ACC112 (cell line): ENCODE results near the gene MVK.
A peak's percentile ranks its signal among the peaks of the same experiment; 100 is the strongest.

Experiments used
- H2AFZ ChIP-seq: fragments of 200-600 bp; sonication (generic); one replicate; pipeline ENCODE4 v1.6.0; 2017; ENCODE audit warnings: antibody characterized with exemption, low read length; ENCODE audit not compliant: unreplicated experiment
- H3K27ac ChIP-seq: fragments of 200-600 bp; sonication (generic); 2 replicates; pipeline ENCODE4 v1.5.1; 2014; ENCODE audit warnings: low read depth, mild to moderate bottlenecking, antibody characterized with exemption, low read length, moderate library complexity
- H3K27me3 ChIP-seq: fragments of 200-600 bp; sonication (generic); 2 replicates; pipeline ENCODE4 v1.6.1; 2014; ENCODE audit warnings: mild to moderate bottlenecking, antibody characterized with exemption, low read length, moderate library complexity, mixed read lengths; ENCODE audit not compliant: insufficient read depth
- H3K36me3 ChIP-seq: fragments of 200-600 bp; sonication (generic); 2 replicates; pipeline ENCODE4 v1.6.1; 2016; ENCODE audit warnings: mild to moderate bottlenecking, antibody characterized with exemption, low read length, moderate library complexity, mixed read lengths; ENCODE audit not compliant: insufficient read depth
- H3K4me1 ChIP-seq: fragments of 200-600 bp; sonication (generic); one replicate; pipeline ENCODE4 v1.6.1; 2016; ENCODE audit warnings: low read length, mixed read lengths; ENCODE audit not compliant: insufficient read depth, unreplicated experiment, control insufficient read depth
- H3K4me3 ChIP-seq: fragments of 200-600 bp; sonication (generic); 2 replicates; pipeline ENCODE4 v1.5.1; 2014; ENCODE audit warnings: mild to moderate bottlenecking, low read depth, low read length
- H3K79me2 ChIP-seq: fragments of 200-600 bp; sonication (generic); one replicate; pipeline ENCODE4 v1.6.0; 2016; ENCODE audit warnings: low read length; ENCODE audit not compliant: control insufficient read depth, unreplicated experiment, insufficient read depth

MVK gene

GRCh38 chr12:109563291-109564284, 10.0 kb upstream of the MVK start:
- Histone ChIP-seq H3K27me3 (no peaks in the 10 kb centered on the region), H3K36me3 (peaks cover 14% of the 10 kb centered on the region)

GRCh38 chr12:109566424-109566823, 7.2 kb upstream of the MVK start:
- Histone ChIP-seq H3K27me3 (no peaks in the 10 kb centered on the region), H2AFZ (no peak overlapping the region), H3K27ac (no peak overlapping the region), H3K4me3 (no peak overlapping the region), H3K4me1 (no peaks in the 10 kb centered on the region), H3K79me2 (no peaks in the 10 kb centered on the region), H3K36me3 (peaks cover 14% of the 10 kb centered on the region)

More at GRCh38 chr12:109563291-109564284, 10.0 kb upstream of the MVK start:
- H2AFZ ChIP-seq: no peak overlapping the region
- no peaks in the 10 kb centered on the region for H3K79me2 ChIP-seq
- no peak overlapping the region for H3K27ac ChIP-seq
- H3K4me3 ChIP-seq: no peak overlapping the region
- no peaks in the 10 kb centered on the region for H3K4me1 ChIP-seq

- Histone ChIP-seq H2AFZ (no peak overlapping the region), H3K27me3 (no peaks in the 10 kb centered on the region), H3K4me1 (no peaks in the 10 kb centered on the region), H3K27ac (no peak overlapping the region), H3K36me3 (peaks cover 6% of the 10 kb centered on the region; the same call in 1 of the 2 replicates), H3K79me2 (no peaks in the 10 kb centered on the region), H3K4me3 (no peak overlapping the region)
Measured at GRCh38 chr12:109567296-109567695, 6.3 kb upstream of the MVK start.

- Histone ChIP-seq H3K36me3 (peaks cover 6% of the 10 kb centered on the region; the same call in 1 of the 2 replicates), H2AFZ (no peak overlapping the region), H3K27ac (no peak overlapping the region), H3K4me3 (no peak overlapping the region), H3K4me1 (no peaks in the 10 kb centered on the region), H3K27me3 (no peaks in the 10 kb centered on the region), H3K79me2 (no peaks in the 10 kb centered on the region)
Measured at GRCh38 chr12:109567967-109568366, 5.6 kb upstream of the MVK start.

- Histone ChIP-seq H3K36me3 (0 out of 2 replicates have a peak, but pooled peaks cover 3% of the 10 kb centered on the region), H3K27ac (no peak overlapping the region), H3K27me3 (no peaks in the 10 kb centered on the region), H3K79me2 (no peaks in the 10 kb centered on the region), H3K4me1 (no peaks in the 10 kb centered on the region), H2AFZ (no peak overlapping the region), H3K4me3 (no peak overlapping the region)
Measured at GRCh38 chr12:109568486-109568885, 5.1 kb upstream of the MVK start.

- Histone ChIP-seq H3K27ac (no peak overlapping the region), H3K4me3 (peak overlapping the region; percentile 88; the same call in 1 of the 2 replicates), H3K4me1 (peaks cover 6% of the 10 kb centered on the region), H2AFZ (no peak overlapping the region), H3K36me3 (no peaks in the 10 kb centered on the region), H3K79me2 (peaks cover 4% of the 10 kb centered on the region), H3K27me3 (no peaks in the 10 kb centered on the region)
Measured at GRCh38 chr12:109571773-109572505, 1.7 kb upstream of the MVK start.

GRCh38 chr12:109572506-109572845, 1.1 kb upstream of the MVK start:
- Histone ChIP-seq H3K27me3 (no peaks in the 10 kb centered on the region), H3K79me2 (peaks cover 4% of the 10 kb centered on the region), H3K36me3 (no peaks in the 10 kb centered on the region), H3K4me1 (peaks cover 6% of the 10 kb centered on the region), H3K27ac (peak overlapping the region; percentile 58; the same call in 1 of the 2 replicates), H3K4me3 (peak overlapping the region; percentile 88), H2AFZ (peak overlapping the region; percentile 5)

- Histone ChIP-seq H2AFZ (peak overlapping the region; percentile 82), H3K27me3 (no peaks in the 10 kb centered on the region), H3K4me1 (peaks cover 6% of the 10 kb centered on the region), H3K36me3 (peaks cover 3% of the 10 kb centered on the region; the same call in 1 of the 2 replicates), H3K79me2 (peaks cover 4% of the 10 kb centered on the region), H3K4me3 (peak overlapping the region; percentile 88), H3K27ac (no peak overlapping the region)
Measured at GRCh38 chr12:109573914-109574244, 285 bp downstream of the MVK start.

- Histone ChIP-seq H3K36me3 (peaks cover 7% of the 10 kb centered on the region; the same call in 1 of the 2 replicates), H2AFZ (no peak overlapping the region), H3K27me3 (no peaks in the 10 kb centered on the region), H3K4me3 (no peak overlapping the region), H3K79me2 (peaks cover 4% of the 10 kb centered on the region), H3K27ac (no peak overlapping the region), H3K4me1 (peaks cover 6% of the 10 kb centered on the region)
Measured at GRCh38 chr12:109575683-109576082, 2.1 kb downstream of the MVK start.

- Histone ChIP-seq H3K4me1 (peaks cover 6% of the 10 kb centered on the region), H3K4me3 (no peak overlapping the region), H2AFZ (no peak overlapping the region), H3K79me2 (peaks cover 4% of the 10 kb centered on the region), H3K36me3 (peaks cover 7% of the 10 kb centered on the region; the same call in 1 of the 2 replicates), H3K27me3 (no peaks in the 10 kb centered on the region), H3K27ac (no peak overlapping the region)
Measured at GRCh38 chr12:109577311-109577710, 3.7 kb downstream of the MVK start.
